Measurements from ENCODE around the gene MGARP. TPM values are rescaled to one million over a fixed set of nuclear protein-coding genes. Genes with fewer than 3 reads are reported as not detected.

The MGARP gene
- total and polyA plus RNA-seq, 2 of the 4 experiments (the other 2 are of a cell fraction), result 34.7 to 35.0 TPM

DNA sequence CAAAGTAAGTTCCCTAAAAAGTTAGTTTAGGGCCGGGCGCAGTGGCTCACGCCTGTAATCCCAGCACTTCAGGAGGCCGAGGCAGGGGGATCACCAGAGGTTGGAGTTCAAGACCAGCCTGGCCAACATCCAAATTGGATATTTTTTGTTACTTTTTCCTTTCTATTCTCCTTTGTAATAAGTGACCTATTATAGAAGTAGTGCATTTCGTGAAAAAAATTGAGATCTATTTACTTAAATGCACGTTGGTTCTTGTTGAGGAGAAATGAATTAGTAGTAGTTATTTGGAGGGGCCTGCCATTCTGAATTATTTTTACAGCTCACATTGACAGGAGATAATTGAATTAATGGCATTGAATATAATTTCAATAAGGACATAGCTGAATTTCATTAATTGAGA lies 44.6 kb upstream of the MGARP start:
- H3K27ac ChIP-seq (ENCODE audit: insufficient read depth, low read length), result no peak overlapping the region
- TF ChIP-seq, protein P1, sequence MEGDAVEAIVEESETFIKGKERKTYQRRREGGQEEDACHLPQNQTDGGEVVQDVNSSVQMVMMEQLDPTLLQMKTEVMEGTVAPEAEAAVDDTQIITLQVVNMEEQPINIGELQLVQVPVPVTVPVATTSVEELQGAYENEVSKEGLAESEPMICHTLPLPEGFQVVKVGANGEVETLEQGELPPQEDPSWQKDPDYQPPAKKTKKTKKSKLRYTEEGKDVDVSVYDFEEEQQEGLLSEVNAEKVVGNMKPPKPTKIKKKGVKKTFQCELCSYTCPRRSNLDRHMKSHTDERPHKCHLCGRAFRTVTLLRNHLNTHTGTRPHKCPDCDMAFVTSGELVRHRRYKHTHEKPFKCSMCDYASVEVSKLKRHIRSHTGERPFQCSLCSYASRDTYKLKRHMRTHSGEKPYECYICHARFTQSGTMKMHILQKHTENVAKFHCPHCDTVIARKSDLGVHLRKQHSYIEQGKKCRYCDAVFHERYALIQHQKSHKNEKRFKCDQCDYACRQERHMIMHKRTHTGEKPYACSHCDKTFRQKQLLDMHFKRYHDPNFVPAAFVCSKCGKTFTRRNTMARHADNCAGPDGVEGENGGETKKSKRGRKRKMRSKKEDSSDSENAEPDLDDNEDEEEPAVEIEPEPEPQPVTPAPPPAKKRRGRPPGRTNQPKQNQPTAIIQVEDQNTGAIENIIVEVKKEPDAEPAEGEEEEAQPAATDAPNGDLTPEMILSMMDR (conservative IDR thresholded peaks at IDR 0.05; ENCODE audit: low read depth, low read length), result no peak
- TF ChIP-seq, protein P2, sequence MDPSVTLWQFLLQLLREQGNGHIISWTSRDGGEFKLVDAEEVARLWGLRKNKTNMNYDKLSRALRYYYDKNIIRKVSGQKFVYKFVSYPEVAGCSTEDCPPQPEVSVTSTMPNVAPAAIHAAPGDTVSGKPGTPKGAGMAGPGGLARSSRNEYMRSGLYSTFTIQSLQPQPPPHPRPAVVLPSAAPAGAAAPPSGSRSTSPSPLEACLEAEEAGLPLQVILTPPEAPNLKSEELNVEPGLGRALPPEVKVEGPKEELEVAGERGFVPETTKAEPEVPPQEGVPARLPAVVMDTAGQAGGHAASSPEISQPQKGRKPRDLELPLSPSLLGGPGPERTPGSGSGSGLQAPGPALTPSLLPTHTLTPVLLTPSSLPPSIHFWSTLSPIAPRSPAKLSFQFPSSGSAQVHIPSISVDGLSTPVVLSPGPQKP (IDR thresholded peaks at IDR 0.05; ENCODE audit: borderline replicate concordance, low read depth, low read length), result no peak
- TF ChIP-seq MAFK (IDR thresholded peaks at IDR 0.05; ENCODE audit: low read depth, low read length) (no peak), BHLHE40 (IDR thresholded peaks at IDR 0.05; ENCODE audit: low read depth, low read length) (no peak), MXI1 (IDR thresholded peaks at IDR 0.05; ENCODE audit: borderline replicate concordance, low read depth, low read length) (no peak), FOS (IDR thresholded peaks at IDR 0.05; ENCODE audit: low read depth, low read length) (no peak), RCOR1 (IDR thresholded peaks at IDR 0.05; ENCODE audit: insufficient replicate concordance, low read length) (no peak), CEBPB (IDR thresholded peaks at IDR 0.05; ENCODE audit: low read depth, low read length) (no peak), CHD1 (IDR thresholded peaks at IDR 0.05; ENCODE audit: low read depth, low read length) (no peak), NFE2L2 (IDR thresholded peaks at IDR 0.05; ENCODE audit: low read depth, low read length) (no peak), RFX5 (IDR thresholded peaks at IDR 0.05; ENCODE audit: low read depth, low read length) (no peak), RAD21 (IDR thresholded peaks at IDR 0.05; ENCODE audit: low read length) (no peak), MAZ (IDR thresholded peaks at IDR 0.05; ENCODE audit: borderline replicate concordance, low read depth, low read length) (no peak), POLR2A (IDR thresholded peaks at IDR 0.05; ENCODE audit: low read depth, low read length) (no peak)
- TF ChIP-seq, protein P3, sequence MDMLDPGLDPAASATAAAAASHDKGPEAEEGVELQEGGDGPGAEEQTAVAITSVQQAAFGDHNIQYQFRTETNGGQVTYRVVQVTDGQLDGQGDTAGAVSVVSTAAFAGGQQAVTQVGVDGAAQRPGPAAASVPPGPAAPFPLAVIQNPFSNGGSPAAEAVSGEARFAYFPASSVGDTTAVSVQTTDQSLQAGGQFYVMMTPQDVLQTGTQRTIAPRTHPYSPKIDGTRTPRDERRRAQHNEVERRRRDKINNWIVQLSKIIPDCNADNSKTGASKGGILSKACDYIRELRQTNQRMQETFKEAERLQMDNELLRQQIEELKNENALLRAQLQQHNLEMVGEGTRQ (IDR thresholded peaks at IDR 0.05; ENCODE audit: low read depth, low read length), result no peak
- no peak overlapping the region for H2AK9ac ChIP-seq (replicated peaks; ENCODE audit: low read depth, low read length, poor library complexity)
- no peak overlapping the region for H2BK20ac ChIP-seq (ENCODE audit: low read depth, low read length)
- no peak overlapping the region for H3K23ac ChIP-seq (ENCODE audit: low read depth, low read length)
- no TSS peak for BruUV-seq (replicated peaks)
- ChIA-PET CTCF (no interaction called here), POLR2A (ENCODE audit: unreplicated experiment) (no interaction called here)
- H3K4me2 ChIP-seq (ENCODE audit: low read depth, low read length), result no peak overlapping the region
- H2AK5ac ChIP-seq (ENCODE audit: low read depth, low read length), result no peak overlapping the region
- no peak overlapping the region for H3K4me3 ChIP-seq (ENCODE audit: insufficient read depth, low read depth, low read length)
- H2AFZ ChIP-seq (replicated peaks; ENCODE audit: low read length, poor library complexity), result no peak overlapping the region
- DNase-seq, result no peak
- H3K14ac ChIP-seq (replicated peaks; ENCODE audit: low read depth, low read length), result no peak overlapping the region
- intact Hi-C loops (cut with micrococcal nuclease) (no loop called here), dilution Hi-C loops (cut with HindIII; ENCODE audit: low sequenced_read_pairs, unreplicated experiment) (no loop called here), in situ Hi-C loops (cut with MboI; ENCODE audit: low sequenced_read_pairs) (no loop called here)
- no peak overlapping the region for H3K56ac ChIP-seq (ENCODE audit: extremely low read depth, insufficient read depth, low read length)
- no peak overlapping the region for H3K4ac ChIP-seq (ENCODE audit: low read depth, low read length)
- H3K9ac ChIP-seq (ENCODE audit: low read depth, low read length), result no peak overlapping the region
- no peak overlapping the region for H2BK15ac ChIP-seq (ENCODE audit: low read depth, low read length)
- no peak overlapping the region for H2BK5ac ChIP-seq (ENCODE audit: low read depth, low read length, poor library complexity, severe bottlenecking)
- no peak overlapping the region for H3K18ac ChIP-seq (ENCODE audit: low read depth, low read length)
- no peak overlapping the region for H4K5ac ChIP-seq (ENCODE audit: low read depth, low read length)
- H3K27me3 ChIP-seq (ENCODE audit: control insufficient read depth, insufficient read depth, low read length), result no peaks in the 10 kb centered on the region
- no peaks in the 10 kb centered on the region for H3K9me3 ChIP-seq (ENCODE audit: control insufficient read depth, insufficient read depth, low read length)
- H4K8ac ChIP-seq (ENCODE audit: low read depth in 2 of 2, low read length in 2 of 2), result no peak overlapping the region
- WGBS, 2 experiments (ENCODE audit: extremely low coverage in 2 of 2, insufficient read length in 1 of 2), result 40% methylated on average over 1 of the region's 6 CpGs; no CpG with 5 or more reads in 1 of the 2 experiments
- peaks cover 5% of the 10 kb centered on the region for H3K4me1 ChIP-seq (ENCODE audit: control insufficient read depth, insufficient read depth, low read length)
- peaks cover 54% of the 10 kb centered on the region for H4K20me1 ChIP-seq (ENCODE audit: insufficient read depth, low read length)
- H3K79me1 ChIP-seq (ENCODE audit: low read depth in 1 of 2, low read length in 2 of 2), result peaks cover 17 to 46% of the 10 kb centered on the region in 2 experiments
- no peak overlapping the region for H2BK120ac ChIP-seq (ENCODE audit: low read depth, low read length)
- no peak for ATAC-seq (ENCODE audit: low read depth)
- H3K36me3 ChIP-seq (ENCODE audit: control insufficient read depth, insufficient read depth, low read length), result peaks cover 4% of the 10 kb centered on the region; the same call in 1 of the 2 replicates
- H4K91ac ChIP-seq (ENCODE audit: insufficient read depth, low read depth, low read length), result no peak overlapping the region
- peaks cover 4% of the 10 kb centered on the region; the same call in 1 of the 2 replicates for H3K9me1 ChIP-seq (ENCODE audit: insufficient read depth, low read length)

All from IMR-90 (cell line).